Peyer's patch (tissue), 4 donors: ENCODE results near the gene TCF7L2.

Experiments used
- CTCF ChIP-seq, 6 experiments: fragments of 450-650 bp in 4 of 6; fragments of 200-600 bp in 2 of 6; sonication (generic) in 1 of 6; IDR thresholded peaks; one replicate each; pipeline ENCODE4 v1.5.1; 2017 to 2019; ENCODE audit warnings: antibody characterized with exemption in 6 of 6, mild to moderate bottlenecking in 3 of 6, moderate library complexity in 1 of 6
- POLR2A ChIP-seq, 2 donors: fragments of 450-650 bp; IDR thresholded peaks; one replicate each; pipeline ENCODE4 v1.5.1; 2017; ENCODE audit warnings: antibody characterized with exemption in 2 of 2, mild to moderate bottlenecking in 2 of 2, moderate library complexity in 2 of 2

- TF ChIP-seq CTCF (IDR thresholded peaks at IDR 0.05) (no peak), POLR2A (IDR thresholded peaks at IDR 0.05) (no peak)
Observed at GRCh38 chr10:113027574-113028455, 77.8 kb downstream of the TCF7L2 start.
